AG10803 (cell line): ENCODE data around the gene PI4K2B.
"Not testable (repeated sequence)": the region's sequence is repeated elsewhere in the genome, so short reads cannot be mapped to it uniquely, and the experiment has no call there.

Experiments used
- DNase-seq: peaks from one replicate; pipeline ENCODE4 v3.0.0; 2010; ENCODE audit warnings: low read depth
- H3K4me3 ChIP-seq: 2 replicates; pipeline ENCODE4 v1.5.1; 2011; ENCODE audit warnings: mild to moderate bottlenecking, low read length, control low read depth
- CTCF ChIP-seq: conservative IDR thresholded peaks from 2 replicates; pipeline ENCODE4 v1.5.1; 2011; ENCODE audit warnings: mild to moderate bottlenecking, low read length, control low read depth, inconsistent platforms

PI4K2B gene

GRCh38 chr4:25320773-25321172, 86.9 kb downstream of the PI4K2B start:
- no peak for TF ChIP-seq CTCF
- peak; percentile 67 for DNase-seq
- H3K4me3 ChIP-seq = no peak overlapping the region

GRCh38 chr4:25321703-25322102, 87.9 kb downstream of the PI4K2B start:
- no peak overlapping the region for H3K4me3 ChIP-seq
- TF ChIP-seq CTCF = no peak
- no peak for DNase-seq

GRCh38 chr4:25328463-25328862, 94.6 kb downstream of the PI4K2B start:
- not testable (repeated sequence) for H3K4me3 ChIP-seq, DNase-seq
